ENCODE data around the gene SLC35D2.

DNA sequence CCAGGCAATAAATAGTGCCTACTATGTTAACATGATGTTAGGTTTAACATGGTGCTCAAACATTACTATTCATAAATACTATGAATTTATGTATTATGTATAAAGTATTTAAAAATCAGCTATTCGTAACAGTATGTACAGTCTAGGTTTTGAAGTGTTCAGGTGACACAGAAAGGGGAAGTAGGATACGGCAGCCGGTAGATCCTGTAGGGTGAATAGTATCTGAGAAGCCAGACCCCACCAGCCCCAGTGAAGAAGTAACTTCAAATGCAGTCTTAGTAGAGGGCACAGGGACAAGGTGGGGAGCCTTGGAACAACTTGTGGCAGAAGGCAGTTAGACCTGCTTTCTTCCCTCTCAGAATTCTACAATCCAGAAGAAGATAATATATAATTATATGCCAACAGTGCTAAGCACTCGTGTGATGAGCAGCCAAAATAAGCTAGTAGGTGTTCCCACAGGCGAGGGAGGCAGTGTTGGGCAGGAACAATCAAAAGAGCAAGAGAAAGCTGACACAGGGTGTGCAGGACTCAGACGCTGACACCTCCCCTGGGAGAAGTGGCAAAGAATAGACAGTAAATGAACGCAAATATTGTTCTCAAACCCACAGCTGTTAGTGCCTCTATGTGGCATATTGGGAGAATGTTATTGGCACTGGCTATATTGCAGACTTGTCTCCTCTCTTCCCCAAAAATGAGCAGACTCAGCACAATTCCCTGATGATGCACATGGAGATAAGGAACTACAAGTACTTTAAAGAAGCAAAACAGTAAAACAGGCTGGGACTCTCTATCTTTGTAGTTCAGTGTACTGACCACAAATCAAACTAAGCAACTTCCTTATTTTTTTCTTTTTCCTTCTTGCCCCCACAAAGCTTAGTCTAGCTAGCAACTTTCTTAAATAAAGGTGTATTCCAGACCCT, 30.1 kb upstream of the SLC35D2 start:
- TF ChIP-seq, protein P1, sequence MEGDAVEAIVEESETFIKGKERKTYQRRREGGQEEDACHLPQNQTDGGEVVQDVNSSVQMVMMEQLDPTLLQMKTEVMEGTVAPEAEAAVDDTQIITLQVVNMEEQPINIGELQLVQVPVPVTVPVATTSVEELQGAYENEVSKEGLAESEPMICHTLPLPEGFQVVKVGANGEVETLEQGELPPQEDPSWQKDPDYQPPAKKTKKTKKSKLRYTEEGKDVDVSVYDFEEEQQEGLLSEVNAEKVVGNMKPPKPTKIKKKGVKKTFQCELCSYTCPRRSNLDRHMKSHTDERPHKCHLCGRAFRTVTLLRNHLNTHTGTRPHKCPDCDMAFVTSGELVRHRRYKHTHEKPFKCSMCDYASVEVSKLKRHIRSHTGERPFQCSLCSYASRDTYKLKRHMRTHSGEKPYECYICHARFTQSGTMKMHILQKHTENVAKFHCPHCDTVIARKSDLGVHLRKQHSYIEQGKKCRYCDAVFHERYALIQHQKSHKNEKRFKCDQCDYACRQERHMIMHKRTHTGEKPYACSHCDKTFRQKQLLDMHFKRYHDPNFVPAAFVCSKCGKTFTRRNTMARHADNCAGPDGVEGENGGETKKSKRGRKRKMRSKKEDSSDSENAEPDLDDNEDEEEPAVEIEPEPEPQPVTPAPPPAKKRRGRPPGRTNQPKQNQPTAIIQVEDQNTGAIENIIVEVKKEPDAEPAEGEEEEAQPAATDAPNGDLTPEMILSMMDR (conservative IDR thresholded peaks at IDR 0.05 in 1 of 2, IDR thresholded peaks at IDR 0.05 in 1 of 2; ENCODE audit: low read depth in 1 of 2, low read length in 2 of 2): no peak
- no peak for TF ChIP-seq EZH2 (IDR thresholded peaks at IDR 0.05; ENCODE audit: low read length, missing control alignments)
